Measurements from ENCODE around the gene HMSD. TPM values are rescaled to one million over a fixed set of nuclear protein-coding genes. Genes with fewer than 3 reads are reported as not detected.

HMSD gene
- total and polyA plus RNA-seq, 2 of the 4 experiments (the other 2 are of a cell fraction): 0.17 to 0.36 TPM

GRCh38 chr18:63909870-63910269 lies 39.2 kb upstream of the HMSD start:
- ChIA-PET POLR2A (ENCODE audit: unreplicated experiment) (interaction anchor here (1.0 kb wide), 1 partner anchor 27 kb away, joined by 6 read pairs; no protein-coding TSS in a partner anchor), CTCF (no interaction called here)
- DNase-seq: no peak
- no TSS peak for BruUV-seq (replicated peaks)
- H2BK20ac ChIP-seq (ENCODE audit: low read depth, low read length): no peak overlapping the region
- no peak overlapping the region for H2BK15ac ChIP-seq (ENCODE audit: low read depth, low read length)
- no peaks in the 10 kb centered on the region for H3K79me1 ChIP-seq (ENCODE audit: low read depth in 1 of 2, low read length in 2 of 2)
- H3K4me2 ChIP-seq (ENCODE audit: low read depth, low read length): no peak overlapping the region
- no peak for ATAC-seq (ENCODE audit: low read depth)
- no peak overlapping the region for H2BK120ac ChIP-seq (ENCODE audit: low read depth, low read length)
- H3K27me3 ChIP-seq (ENCODE audit: control insufficient read depth, insufficient read depth, low read length): no peaks in the 10 kb centered on the region; the same call in 1 of the 2 replicates
- H4K91ac ChIP-seq (ENCODE audit: insufficient read depth, low read depth, low read length): no peak overlapping the region
- no peak overlapping the region for H3K27ac ChIP-seq (ENCODE audit: insufficient read depth, low read length)
- TF ChIP-seq RCOR1 (IDR thresholded peaks at IDR 0.05; ENCODE audit: insufficient replicate concordance, low read length) (no peak), SMC3 (IDR thresholded peaks at IDR 0.05; ENCODE audit: low read depth, low read length) (no peak), BHLHE40 (IDR thresholded peaks at IDR 0.05; ENCODE audit: low read depth, low read length) (no peak), CHD1 (IDR thresholded peaks at IDR 0.05; ENCODE audit: low read depth, low read length) (no peak), MAZ (IDR thresholded peaks at IDR 0.05; ENCODE audit: borderline replicate concordance, low read depth, low read length) (no peak), RFX5 (IDR thresholded peaks at IDR 0.05; ENCODE audit: low read depth, low read length) (no peak), POLR2A (IDR thresholded peaks at IDR 0.05; ENCODE audit: low read depth, low read length) (no peak), FOS (IDR thresholded peaks at IDR 0.05; ENCODE audit: low read depth, low read length) (no peak), NFE2L2 (IDR thresholded peaks at IDR 0.05; ENCODE audit: low read depth, low read length) (no peak), RAD21 (IDR thresholded peaks at IDR 0.05; ENCODE audit: low read length) (no peak), MAFK (IDR thresholded peaks at IDR 0.05; ENCODE audit: low read depth, low read length) (no peak), CEBPB (IDR thresholded peaks at IDR 0.05; ENCODE audit: low read depth, low read length) (no peak), MXI1 (IDR thresholded peaks at IDR 0.05; ENCODE audit: borderline replicate concordance, low read depth, low read length) (no peak)
- TF ChIP-seq, protein P1, sequence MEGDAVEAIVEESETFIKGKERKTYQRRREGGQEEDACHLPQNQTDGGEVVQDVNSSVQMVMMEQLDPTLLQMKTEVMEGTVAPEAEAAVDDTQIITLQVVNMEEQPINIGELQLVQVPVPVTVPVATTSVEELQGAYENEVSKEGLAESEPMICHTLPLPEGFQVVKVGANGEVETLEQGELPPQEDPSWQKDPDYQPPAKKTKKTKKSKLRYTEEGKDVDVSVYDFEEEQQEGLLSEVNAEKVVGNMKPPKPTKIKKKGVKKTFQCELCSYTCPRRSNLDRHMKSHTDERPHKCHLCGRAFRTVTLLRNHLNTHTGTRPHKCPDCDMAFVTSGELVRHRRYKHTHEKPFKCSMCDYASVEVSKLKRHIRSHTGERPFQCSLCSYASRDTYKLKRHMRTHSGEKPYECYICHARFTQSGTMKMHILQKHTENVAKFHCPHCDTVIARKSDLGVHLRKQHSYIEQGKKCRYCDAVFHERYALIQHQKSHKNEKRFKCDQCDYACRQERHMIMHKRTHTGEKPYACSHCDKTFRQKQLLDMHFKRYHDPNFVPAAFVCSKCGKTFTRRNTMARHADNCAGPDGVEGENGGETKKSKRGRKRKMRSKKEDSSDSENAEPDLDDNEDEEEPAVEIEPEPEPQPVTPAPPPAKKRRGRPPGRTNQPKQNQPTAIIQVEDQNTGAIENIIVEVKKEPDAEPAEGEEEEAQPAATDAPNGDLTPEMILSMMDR (conservative IDR thresholded peaks at IDR 0.05; ENCODE audit: low read depth, low read length): no peak
- TF ChIP-seq, protein P2, sequence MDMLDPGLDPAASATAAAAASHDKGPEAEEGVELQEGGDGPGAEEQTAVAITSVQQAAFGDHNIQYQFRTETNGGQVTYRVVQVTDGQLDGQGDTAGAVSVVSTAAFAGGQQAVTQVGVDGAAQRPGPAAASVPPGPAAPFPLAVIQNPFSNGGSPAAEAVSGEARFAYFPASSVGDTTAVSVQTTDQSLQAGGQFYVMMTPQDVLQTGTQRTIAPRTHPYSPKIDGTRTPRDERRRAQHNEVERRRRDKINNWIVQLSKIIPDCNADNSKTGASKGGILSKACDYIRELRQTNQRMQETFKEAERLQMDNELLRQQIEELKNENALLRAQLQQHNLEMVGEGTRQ (IDR thresholded peaks at IDR 0.05; ENCODE audit: low read depth, low read length): no peak
- TF ChIP-seq, protein P3, sequence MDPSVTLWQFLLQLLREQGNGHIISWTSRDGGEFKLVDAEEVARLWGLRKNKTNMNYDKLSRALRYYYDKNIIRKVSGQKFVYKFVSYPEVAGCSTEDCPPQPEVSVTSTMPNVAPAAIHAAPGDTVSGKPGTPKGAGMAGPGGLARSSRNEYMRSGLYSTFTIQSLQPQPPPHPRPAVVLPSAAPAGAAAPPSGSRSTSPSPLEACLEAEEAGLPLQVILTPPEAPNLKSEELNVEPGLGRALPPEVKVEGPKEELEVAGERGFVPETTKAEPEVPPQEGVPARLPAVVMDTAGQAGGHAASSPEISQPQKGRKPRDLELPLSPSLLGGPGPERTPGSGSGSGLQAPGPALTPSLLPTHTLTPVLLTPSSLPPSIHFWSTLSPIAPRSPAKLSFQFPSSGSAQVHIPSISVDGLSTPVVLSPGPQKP (IDR thresholded peaks at IDR 0.05; ENCODE audit: borderline replicate concordance, low read depth, low read length): no peak
- dilution Hi-C loops (cut with HindIII; ENCODE audit: low sequenced_read_pairs, unreplicated experiment) (no loop called here), intact Hi-C loops (cut with micrococcal nuclease) (no loop called here), in situ Hi-C loops (cut with MboI; ENCODE audit: low sequenced_read_pairs) (no loop called here)
- H3K4me3 ChIP-seq (ENCODE audit: insufficient read depth, low read depth, low read length): no peak overlapping the region
- no peaks in the 10 kb centered on the region for H4K20me1 ChIP-seq (ENCODE audit: insufficient read depth, low read length)
- H3K4me1 ChIP-seq (ENCODE audit: control insufficient read depth, insufficient read depth, low read length): no peaks in the 10 kb centered on the region
- H2AK5ac ChIP-seq (ENCODE audit: low read depth, low read length): no peak overlapping the region
- no peak overlapping the region for H3K9ac ChIP-seq (ENCODE audit: low read depth, low read length)
- H4K8ac ChIP-seq (ENCODE audit: low read depth in 2 of 2, low read length in 2 of 2): no peak overlapping the region
- WGBS, 2 experiments (ENCODE audit: extremely low coverage in 2 of 2, insufficient read length in 1 of 2): no CpG with 5 or more reads among the region's 2 CpGs
- H2AK9ac ChIP-seq (replicated peaks; ENCODE audit: low read depth, low read length, poor library complexity): no peak overlapping the region
- H3K36me3 ChIP-seq (ENCODE audit: control insufficient read depth, insufficient read depth, low read length): no peaks in the 10 kb centered on the region
- no peaks in the 10 kb centered on the region for H3K9me1 ChIP-seq (ENCODE audit: insufficient read depth, low read length)
- H3K18ac ChIP-seq (ENCODE audit: low read depth, low read length): no peak overlapping the region
- H2BK5ac ChIP-seq (ENCODE audit: low read depth, low read length, poor library complexity, severe bottlenecking): no peak overlapping the region
- H3K9me3 ChIP-seq (ENCODE audit: control insufficient read depth, insufficient read depth, low read length): no peaks in the 10 kb centered on the region
- no peak overlapping the region for H3K23ac ChIP-seq (ENCODE audit: low read depth, low read length)
- no peak overlapping the region for H3K4ac ChIP-seq (ENCODE audit: low read depth, low read length)
- H3K56ac ChIP-seq (ENCODE audit: extremely low read depth, insufficient read depth, low read length): no peak overlapping the region
- no peak overlapping the region for H3K14ac ChIP-seq (replicated peaks; ENCODE audit: low read depth, low read length)
- no peak overlapping the region for H2AFZ ChIP-seq (replicated peaks; ENCODE audit: low read length, poor library complexity)
- H4K5ac ChIP-seq (ENCODE audit: low read depth, low read length): no peak overlapping the region

Measured in IMR-90 (cell line).